Measurements from ENCODE around the gene MRPL23. TPM values are rescaled to one million over a fixed set of nuclear protein-coding genes. Genes with fewer than 3 reads are reported as not detected.

Gene MRPL23
- total RNA-seq, 1 donor from 2014 or later: 93.6 TPM

DNA sequence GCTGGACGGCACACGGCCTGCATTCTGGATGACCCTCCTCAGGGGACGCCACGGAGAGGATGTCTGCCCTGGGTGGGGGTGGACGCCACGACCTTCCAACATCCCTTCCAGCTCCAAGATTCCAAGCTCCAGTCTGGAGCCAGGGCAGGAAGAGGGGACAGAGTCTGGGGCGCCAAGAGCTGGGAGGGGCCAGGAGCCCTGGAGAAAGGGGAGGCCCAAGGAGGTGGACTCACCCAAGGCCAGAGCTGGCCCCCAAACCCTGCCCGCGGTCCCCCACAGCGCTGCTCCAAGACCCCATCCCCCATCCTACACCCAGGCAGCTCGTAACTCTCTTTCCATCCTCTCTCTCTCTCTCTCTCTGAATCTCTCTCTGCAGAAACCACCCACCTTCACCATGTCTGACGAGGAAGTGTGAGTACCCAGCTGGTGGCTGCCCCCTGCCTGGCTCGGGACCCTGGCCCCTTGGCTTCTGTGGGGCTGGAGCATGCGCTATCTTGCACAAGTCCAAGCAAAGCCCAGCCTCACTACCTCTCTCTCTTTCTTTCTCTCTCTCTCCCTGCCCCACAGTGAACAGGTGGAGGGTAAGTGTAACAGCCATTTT lies 24.6 kb upstream of the MRPL23 start:
- TF ChIP-seq, protein P1, sequence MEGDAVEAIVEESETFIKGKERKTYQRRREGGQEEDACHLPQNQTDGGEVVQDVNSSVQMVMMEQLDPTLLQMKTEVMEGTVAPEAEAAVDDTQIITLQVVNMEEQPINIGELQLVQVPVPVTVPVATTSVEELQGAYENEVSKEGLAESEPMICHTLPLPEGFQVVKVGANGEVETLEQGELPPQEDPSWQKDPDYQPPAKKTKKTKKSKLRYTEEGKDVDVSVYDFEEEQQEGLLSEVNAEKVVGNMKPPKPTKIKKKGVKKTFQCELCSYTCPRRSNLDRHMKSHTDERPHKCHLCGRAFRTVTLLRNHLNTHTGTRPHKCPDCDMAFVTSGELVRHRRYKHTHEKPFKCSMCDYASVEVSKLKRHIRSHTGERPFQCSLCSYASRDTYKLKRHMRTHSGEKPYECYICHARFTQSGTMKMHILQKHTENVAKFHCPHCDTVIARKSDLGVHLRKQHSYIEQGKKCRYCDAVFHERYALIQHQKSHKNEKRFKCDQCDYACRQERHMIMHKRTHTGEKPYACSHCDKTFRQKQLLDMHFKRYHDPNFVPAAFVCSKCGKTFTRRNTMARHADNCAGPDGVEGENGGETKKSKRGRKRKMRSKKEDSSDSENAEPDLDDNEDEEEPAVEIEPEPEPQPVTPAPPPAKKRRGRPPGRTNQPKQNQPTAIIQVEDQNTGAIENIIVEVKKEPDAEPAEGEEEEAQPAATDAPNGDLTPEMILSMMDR (IDR thresholded peaks at IDR 0.05; ENCODE audit: borderline replicate concordance): no peak
- peak overlapping the region; percentile 92 for H3K27ac ChIP-seq (replicated peaks)
- H3K4me3 ChIP-seq: peak overlapping the region; percentile 59
- H3K4me1 ChIP-seq: peaks cover 97% of the 10 kb centered on the region
- intact Hi-C loops (cut with micrococcal nuclease): loop anchor here (5.0 kb wide), 1 partner anchor 40 kb away; no protein-coding TSS in a partner anchor
- no peaks in the 10 kb centered on the region for H3K9me3 ChIP-seq (replicated peaks)
- no peaks in the 10 kb centered on the region for H3K36me3 ChIP-seq
- no peaks in the 10 kb centered on the region for H3K27me3 ChIP-seq (ENCODE audit: low read depth)
- DNase-seq: no peak

DNA sequence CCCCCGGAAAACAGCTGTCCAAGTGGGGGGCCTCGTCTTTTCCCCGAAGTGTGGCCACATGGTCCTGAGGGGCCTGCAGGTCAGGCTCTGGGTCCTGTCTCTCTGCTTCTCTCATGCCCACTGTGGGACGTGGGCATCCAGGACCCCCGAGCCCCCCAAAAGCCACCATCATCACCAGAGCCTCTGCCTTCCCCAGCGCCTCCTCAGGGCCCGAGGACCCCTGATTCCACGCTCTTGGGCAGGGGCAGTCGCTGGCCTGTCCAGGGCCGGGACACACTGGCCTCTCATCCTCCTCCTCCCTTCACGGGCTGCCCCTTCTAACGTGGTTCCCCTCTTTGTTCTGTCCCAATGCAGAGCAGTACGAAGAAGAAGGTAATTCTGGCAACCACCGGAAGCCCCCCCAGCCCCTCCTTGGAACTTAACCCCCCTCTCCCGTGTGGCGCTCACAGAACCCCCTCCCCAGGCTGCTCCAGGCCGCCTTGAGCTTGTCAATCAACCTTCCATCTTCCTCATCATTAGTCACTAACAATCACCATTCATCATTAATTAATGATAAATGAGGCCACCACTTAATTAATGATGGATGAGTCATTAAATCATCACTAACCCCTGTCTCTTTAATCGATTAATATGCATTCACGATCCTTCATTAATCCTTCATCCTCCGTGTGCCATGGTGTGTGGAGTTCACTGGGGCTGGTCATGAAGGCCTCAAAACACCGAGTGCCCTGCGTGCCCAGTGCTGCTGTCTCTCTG lies 23.8 kb upstream of the MRPL23 start:
- H3K27me3 ChIP-seq (ENCODE audit: low read depth): no peaks in the 10 kb centered on the region
- no peak for DNase-seq
- peaks cover 97% of the 10 kb centered on the region for H3K4me1 ChIP-seq
- TF ChIP-seq, protein P1 (IDR thresholded peaks at IDR 0.05; ENCODE audit: borderline replicate concordance): no peak
- no peaks in the 10 kb centered on the region for H3K9me3 ChIP-seq (replicated peaks)
- peak overlapping the region; percentile 92 for H3K27ac ChIP-seq (replicated peaks)
- H3K36me3 ChIP-seq: no peaks in the 10 kb centered on the region
- H3K4me3 ChIP-seq: peak overlapping the region; percentile 59
- intact Hi-C loops (cut with micrococcal nuclease): loop anchor here (5.0 kb wide), 1 partner anchor 41 kb away; no protein-coding TSS in a partner anchor

DNA sequence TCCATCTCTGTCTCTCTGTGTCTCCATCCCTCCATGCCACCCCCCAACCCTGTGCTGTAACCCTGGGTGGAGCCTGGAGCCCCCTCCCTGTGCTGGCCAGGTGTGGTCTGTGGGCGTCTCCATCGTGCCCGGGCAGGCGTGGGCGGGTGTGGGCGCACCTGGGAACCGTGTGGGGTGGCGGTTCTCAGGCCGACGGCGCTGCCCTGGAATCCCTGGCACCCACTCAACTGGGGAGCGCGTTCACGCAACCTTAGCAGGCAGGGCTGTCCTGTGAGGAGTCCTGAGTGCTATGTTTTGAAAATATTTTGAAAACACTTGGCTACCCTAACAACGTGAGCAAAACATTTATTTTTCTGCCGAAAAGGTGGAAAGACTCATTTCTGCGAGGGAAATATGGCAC lies 23.0 kb upstream of the MRPL23 start:
- TF ChIP-seq, protein P1 (IDR thresholded peaks at IDR 0.05; ENCODE audit: borderline replicate concordance): no peak
- Histone ChIP-seq H3K36me3 (no peaks in the 10 kb centered on the region), H3K4me3 (no peak overlapping the region)

DNA sequence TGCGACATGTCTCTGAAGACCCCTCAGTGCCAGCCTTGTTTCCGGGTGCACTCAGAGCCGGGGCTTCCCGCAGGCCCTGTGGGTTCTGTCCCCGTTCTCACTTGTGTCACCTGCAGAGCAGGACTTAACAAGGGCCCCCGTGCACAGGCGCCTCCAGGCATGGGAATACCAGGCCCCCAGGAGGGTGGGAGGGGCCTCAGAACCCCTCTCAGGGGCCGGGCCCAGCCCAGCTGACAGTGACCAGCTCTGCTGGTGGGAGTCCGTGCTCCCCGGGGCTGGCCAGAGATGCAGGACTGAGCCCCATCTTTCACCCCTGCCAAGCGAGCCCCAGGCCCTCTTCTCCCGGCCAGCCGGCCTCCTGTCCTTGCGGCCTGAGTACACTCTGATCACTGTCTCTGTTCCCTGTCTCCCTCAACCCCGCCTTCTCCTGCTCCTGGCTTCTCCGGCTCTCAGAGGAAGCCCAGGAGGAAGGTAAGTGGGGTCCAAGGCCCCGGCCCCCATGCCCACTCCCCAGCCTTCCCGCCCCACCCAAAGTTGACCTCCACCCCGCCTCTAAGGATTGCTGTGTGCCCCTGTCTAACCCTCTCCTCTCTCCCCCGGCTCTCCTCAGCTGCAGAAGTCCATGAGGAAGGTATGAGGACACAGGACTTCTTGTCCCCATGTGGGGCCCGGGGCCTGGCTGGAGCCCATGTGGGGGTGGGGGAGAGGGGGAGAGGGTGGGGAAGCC lies 22.3 kb upstream of the MRPL23 start:
- no peak for DNase-seq

More for the DNA sequence above, 23.0 kb upstream of the MRPL23 start:
- no peak for DNase-seq
- H3K27ac ChIP-seq (replicated peaks): peak overlapping the region; percentile 92
- no peaks in the 10 kb centered on the region for H3K27me3 ChIP-seq (ENCODE audit: low read depth)
- H3K9me3 ChIP-seq (replicated peaks): no peaks in the 10 kb centered on the region
- intact Hi-C loops (cut with micrococcal nuclease): loop anchor here (5.0 kb wide), 1 partner anchor 42 kb away; no protein-coding TSS in a partner anchor
- H3K4me1 ChIP-seq: peaks cover 90% of the 10 kb centered on the region

More for the DNA sequence above, 22.3 kb upstream of the MRPL23 start:
- H3K4me1 ChIP-seq: peaks cover 83% of the 10 kb centered on the region
- H3K27ac ChIP-seq (replicated peaks): peak overlapping the region; percentile 92
- H3K27me3 ChIP-seq (ENCODE audit: low read depth): no peaks in the 10 kb centered on the region
- H3K9me3 ChIP-seq (replicated peaks): no peaks in the 10 kb centered on the region
- intact Hi-C loops (cut with micrococcal nuclease): loop anchor here (5.0 kb wide), 1 partner anchor 43 kb away; no protein-coding TSS in a partner anchor
- H3K4me3 ChIP-seq: no peak overlapping the region
- TF ChIP-seq, protein P1 (IDR thresholded peaks at IDR 0.05; ENCODE audit: borderline replicate concordance): no peak
- H3K36me3 ChIP-seq: no peaks in the 10 kb centered on the region

Measured in left ventricle myocardium inferior (tissue), 1 donor.